ENCODE data around the gene FES.

DNA sequence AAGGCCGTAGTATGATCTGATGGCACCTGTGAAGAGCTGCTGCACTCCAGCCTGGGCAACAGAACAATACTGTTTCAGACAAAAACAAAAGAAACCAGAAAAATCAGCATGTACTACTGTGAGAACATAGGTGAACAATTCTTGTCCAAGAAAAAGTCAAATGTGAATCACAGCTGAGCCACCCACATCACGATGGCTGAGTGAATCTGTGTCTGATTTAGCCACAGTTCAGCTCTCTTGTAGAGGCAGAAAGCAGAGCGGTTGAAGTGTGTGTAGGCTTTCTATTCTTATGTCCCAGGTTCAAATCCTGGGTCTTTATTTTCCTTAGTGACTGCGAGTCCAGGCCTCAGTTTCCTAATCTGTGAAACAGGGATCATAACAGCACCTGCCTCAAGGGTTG is 20.3 kb upstream of the FES start:
- TF ChIP-seq, protein P1, sequence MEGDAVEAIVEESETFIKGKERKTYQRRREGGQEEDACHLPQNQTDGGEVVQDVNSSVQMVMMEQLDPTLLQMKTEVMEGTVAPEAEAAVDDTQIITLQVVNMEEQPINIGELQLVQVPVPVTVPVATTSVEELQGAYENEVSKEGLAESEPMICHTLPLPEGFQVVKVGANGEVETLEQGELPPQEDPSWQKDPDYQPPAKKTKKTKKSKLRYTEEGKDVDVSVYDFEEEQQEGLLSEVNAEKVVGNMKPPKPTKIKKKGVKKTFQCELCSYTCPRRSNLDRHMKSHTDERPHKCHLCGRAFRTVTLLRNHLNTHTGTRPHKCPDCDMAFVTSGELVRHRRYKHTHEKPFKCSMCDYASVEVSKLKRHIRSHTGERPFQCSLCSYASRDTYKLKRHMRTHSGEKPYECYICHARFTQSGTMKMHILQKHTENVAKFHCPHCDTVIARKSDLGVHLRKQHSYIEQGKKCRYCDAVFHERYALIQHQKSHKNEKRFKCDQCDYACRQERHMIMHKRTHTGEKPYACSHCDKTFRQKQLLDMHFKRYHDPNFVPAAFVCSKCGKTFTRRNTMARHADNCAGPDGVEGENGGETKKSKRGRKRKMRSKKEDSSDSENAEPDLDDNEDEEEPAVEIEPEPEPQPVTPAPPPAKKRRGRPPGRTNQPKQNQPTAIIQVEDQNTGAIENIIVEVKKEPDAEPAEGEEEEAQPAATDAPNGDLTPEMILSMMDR (IDR thresholded peaks at IDR 0.05; ENCODE audit: low read depth, low read length, poor library complexity, severe bottlenecking), result no peak
- no peak for TF ChIP-seq EZH2phosphoT487 (IDR thresholded peaks at IDR 0.05; ENCODE audit: borderline replicate concordance, low read length)

All from DOHH2 (cell line).